Measurements from ENCODE around the gene WDR4.
"Not testable (repeated sequence)": the region's sequence is repeated elsewhere in the genome, so short reads cannot be mapped to it uniquely, and the experiment has no call there.

The WDR4 gene

GRCh38 chr21:42851812-42852665, 27.3 kb downstream of the WDR4 start:
- no peak for DNase-seq

- no peak for DNase-seq
Measured at GRCh38 chr21:42850866-42851391, 28.4 kb downstream of the WDR4 start.

- DNase-seq: no peak
Measured at GRCh38 chr21:42850463-42850862, 28.9 kb downstream of the WDR4 start.

- no peak for DNase-seq
Measured at GRCh38 chr21:42849759-42850412, 29.5 kb downstream of the WDR4 start.

- DNase-seq: no peak
Measured at GRCh38 chr21:42848932-42849758, 30.2 kb downstream of the WDR4 start.

GRCh38 chr21:42848144-42848931, 31.0 kb downstream of the WDR4 start:
- not testable (repeated sequence) for DNase-seq

GRCh38 chr21:42847726-42848125, 31.6 kb downstream of the WDR4 start:
- DNase-seq: no peak

GRCh38 chr21:42847051-42847707, 32.2 kb downstream of the WDR4 start:
- no peak for DNase-seq

- DNase-seq: no peak
Measured at GRCh38 chr21:42846221-42846620, 33.1 kb downstream of the WDR4 start.

- DNase-seq: no peak
Measured at GRCh38 chr21:42845296-42845965, 33.9 kb downstream of the WDR4 start.

GRCh38 chr21:42844411-42845113, 34.8 kb downstream of the WDR4 start:
- no peak for DNase-seq

- no peak for DNase-seq
Measured at GRCh38 chr21:42843056-42843455, 36.3 kb downstream of the WDR4 start.

GRCh38 chr21:42841916-42842655, 37.3 kb downstream of the WDR4 start:
- DNase-seq: not testable (repeated sequence)

GRCh38 chr21:42841156-42841915, 38.0 kb downstream of the WDR4 start:
- DNase-seq: no peak

GRCh38 chr21:42840411-42841155, 38.8 kb downstream of the WDR4 start:
- DNase-seq: no peak

GRCh38 chr21:42839271-42840231, 39.8 kb downstream of the WDR4 start:
- no peak for DNase-seq

GRCh38 chr21:42838212-42838690, 41.1 kb downstream of the WDR4 start:
- not testable (repeated sequence) for DNase-seq
